G401 (cell line): ENCODE measurements around the gene KLF7. TPM values are rescaled to one million over a fixed set of nuclear protein-coding genes. Genes with fewer than 3 reads are reported as not detected.
"Not testable (repeated sequence)": the region's sequence is repeated elsewhere in the genome, so short reads cannot be mapped to it uniquely, and the experiment has no call there.

Source experiments
- DNase-seq: peaks from one replicate; pipeline ENCODE4 v3.0.0-alpha.2; 2015; ENCODE audit warnings: low spot score
- in situ Hi-C: cut with HindIII; loops from 2 replicates; pipeline ENCODE4 v1.10.0; 2016; ENCODE audit warnings: low sequenced_read_pairs, mixed read lengths
- total RNA-seq: library from RNA; depleted of rRNA; stranded (reverse); fragments of >200 nt; shearing (Covaris generic); gene quantifications from 2 replicates; pipeline ENCODE4 v1.2.3, GENCODE V29; 2014; rRNA removed

KLF7 gene
- total RNA-seq, 1 experiment from 2014 or later, result 1.2 TPM

- in situ Hi-C loops, result no loop called here
- no peak for DNase-seq
These were observed 121.1 kb downstream of the KLF7 start for GRCh38 chr2:207044379-207045362.

DNA sequence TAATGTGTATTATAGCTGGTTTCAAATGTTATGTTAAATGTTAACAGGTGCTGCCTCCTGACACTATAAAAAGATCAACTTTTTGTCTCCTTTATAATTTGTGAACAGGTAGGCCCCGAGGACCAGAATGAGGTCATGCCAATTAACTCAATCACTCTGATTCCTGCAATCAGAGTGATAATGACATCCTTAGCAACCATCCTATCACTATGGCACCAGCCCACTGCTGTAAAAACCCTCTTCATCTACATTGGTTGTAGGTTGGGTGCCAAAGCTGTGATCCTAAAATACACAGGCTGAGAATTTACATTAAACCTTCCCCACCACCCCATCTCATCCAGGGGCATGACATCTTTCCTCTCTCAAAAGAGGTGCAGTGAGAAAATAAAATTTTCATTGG is 122.9 kb downstream of the KLF7 start:
- in situ Hi-C loops, result no loop called here
- no peak for DNase-seq

DNA sequence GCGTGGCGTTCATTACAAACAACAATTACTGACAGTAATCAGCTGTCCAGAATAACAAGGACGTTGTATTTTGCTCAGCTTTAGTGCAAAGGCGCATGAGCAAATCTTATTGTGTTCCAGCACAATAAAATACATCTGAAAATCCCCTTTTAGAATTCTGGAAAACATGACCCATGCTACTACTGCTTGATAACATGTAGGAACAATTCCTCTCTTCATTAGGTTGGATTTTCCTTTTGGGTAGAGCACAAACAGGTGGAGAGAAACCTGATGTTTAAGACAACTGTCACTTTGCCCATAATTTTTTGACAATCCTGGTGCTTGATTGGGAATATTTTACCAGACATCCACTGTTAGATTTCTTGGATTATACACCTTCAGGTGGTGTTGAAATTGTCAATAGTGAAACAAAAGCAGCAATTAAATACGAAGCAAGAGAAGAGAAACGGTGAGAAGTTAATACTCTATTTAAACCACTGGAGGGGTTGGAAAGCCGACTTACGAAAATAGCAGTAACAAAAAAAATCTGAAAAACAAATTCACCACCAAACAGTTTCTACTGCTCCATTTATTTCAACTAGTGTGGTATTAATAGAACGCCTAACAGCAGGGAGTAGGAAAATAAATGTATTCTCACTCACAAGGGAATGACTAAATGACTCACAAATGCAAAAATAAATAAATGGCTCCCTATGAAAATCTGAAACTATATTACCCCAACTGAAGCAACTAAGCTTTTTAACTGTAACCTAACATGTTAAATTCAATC is 123.8 kb downstream of the KLF7 start:
- peak; percentile 15 for DNase-seq

DNA sequence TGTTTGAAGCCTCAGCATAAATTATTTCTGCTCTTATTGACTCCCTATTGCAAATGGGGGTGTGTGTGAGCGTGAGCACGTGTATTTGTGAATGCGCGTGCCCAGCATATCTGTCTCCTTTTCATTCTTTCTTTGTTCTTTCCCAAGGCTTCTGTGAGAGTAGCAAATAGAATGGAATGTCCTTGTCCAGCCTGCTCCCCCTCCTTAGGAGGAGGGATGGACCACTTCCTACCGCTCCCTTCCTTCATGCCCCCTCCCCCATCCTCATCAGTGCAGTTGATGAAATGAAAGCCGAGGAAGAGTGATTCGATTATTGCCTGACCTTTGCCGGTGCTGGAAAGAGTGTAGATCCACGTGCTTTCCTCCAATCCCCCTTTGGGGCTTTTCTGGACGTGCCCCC is 124.5 kb downstream of the KLF7 start:
- DNase-seq, result no peak
- in situ Hi-C loops, result no loop called here

More for the DNA sequence above, 123.8 kb downstream of the KLF7 start:
- in situ Hi-C loops, result no loop called here

DNA sequence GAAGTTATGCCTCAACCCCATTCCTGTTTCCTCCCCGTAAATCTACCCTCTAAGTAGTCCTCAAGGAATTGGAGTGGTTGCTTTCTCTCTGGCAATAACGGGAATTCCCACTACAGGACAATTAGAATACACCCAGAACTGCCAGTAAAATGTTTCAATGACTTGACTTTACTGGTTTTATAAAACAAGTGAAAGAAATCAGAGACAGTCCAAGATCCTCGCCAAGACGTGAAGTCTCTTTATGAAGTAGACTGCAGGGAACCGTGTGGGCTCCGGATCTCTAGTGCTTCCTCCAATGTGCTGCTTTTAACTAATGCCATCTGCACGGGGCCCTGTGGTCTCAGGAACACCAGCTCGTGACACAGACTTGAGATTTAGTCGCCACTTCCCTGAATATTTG is 125.1 kb downstream of the KLF7 start:
- DNase-seq, result no peak
- in situ Hi-C loops, result no loop called here

DNA sequence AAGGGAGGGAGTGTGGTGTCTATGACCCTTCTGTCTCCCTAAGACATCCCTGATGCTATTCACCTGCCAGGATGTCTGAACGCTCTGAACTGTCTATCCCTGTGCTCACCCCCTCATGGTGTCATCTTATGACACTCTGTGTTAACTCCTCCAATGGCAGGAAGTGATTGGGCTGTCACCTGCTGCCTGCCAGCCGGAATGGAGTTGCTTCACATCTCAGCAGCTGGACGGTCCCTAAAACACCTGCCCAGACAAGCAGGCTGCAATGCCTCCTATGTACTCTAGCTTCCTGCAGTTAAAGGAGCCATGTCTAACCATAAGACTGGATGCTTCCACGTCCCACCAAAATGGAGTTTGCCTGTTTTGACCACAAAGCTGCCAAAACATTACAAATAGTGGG is 126.5 kb downstream of the KLF7 start:
- in situ Hi-C loops, result no loop called here
- no peak for DNase-seq

DNA sequence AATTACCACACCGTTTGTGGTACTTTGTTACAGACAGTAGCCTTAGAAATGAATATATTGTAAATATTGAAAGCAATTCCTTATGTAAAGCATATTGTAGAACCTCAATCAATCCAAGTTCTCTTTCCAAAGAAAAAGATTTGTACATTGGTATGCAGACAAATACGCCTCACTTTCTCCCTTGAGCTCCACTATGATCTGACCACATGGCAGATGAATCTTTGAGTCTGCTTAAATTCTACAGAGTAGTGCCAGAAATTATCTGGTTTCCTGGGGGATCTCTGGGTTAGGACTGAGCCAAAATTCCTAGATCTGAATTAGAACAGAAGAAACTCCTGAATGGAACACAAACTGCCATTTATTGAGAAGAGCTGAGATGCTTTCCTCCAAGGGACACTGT is 127.4 kb downstream of the KLF7 start:
- in situ Hi-C loops, result no loop called here
- no peak for DNase-seq

DNA sequence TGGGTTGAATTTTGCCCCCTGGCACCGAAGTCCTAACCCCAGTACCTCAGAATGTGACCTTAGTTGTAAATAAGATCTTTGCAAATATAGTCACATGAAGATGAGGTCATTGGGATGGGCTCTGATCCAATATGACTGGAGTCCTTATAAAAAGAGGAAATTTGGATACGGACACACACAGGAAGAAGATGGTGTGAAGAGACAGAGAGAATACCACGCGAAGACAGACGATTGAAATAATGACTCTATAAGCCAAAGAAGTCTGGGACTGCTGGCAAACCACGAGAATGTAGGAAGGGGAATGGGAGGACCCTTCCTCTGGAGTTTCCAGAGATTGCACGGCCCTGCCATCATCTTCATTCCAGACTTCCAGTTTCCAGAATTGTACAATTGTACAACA is 127.9 kb downstream of the KLF7 start:
- no peak for DNase-seq
- in situ Hi-C loops, result no loop called here

- DNase-seq, in situ Hi-C loops: not testable (repeated sequence)
These were observed 128.7 kb downstream of the KLF7 start for GRCh38 chr2:207037023-207037422.

DNA sequence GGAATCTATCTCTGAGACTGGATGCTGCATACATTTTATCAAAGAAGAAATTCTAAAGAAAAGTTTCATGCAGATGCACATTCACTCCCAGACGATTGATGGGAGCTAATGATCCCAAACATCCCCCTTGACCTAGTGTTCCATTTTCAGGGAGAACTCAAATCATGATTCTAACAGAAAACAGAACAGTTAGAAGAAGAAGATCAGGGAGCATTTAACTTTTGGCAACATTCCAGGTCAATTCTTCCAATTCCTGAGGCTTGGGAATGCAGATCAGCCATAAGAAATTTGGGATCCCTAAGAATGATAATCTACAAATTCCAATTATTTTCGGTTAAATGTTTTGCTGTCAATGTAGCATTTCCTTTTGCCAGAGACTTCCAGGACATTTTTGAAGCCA is 129.9 kb downstream of the KLF7 start:
- no peak for DNase-seq
- in situ Hi-C loops, result no loop called here

DNA sequence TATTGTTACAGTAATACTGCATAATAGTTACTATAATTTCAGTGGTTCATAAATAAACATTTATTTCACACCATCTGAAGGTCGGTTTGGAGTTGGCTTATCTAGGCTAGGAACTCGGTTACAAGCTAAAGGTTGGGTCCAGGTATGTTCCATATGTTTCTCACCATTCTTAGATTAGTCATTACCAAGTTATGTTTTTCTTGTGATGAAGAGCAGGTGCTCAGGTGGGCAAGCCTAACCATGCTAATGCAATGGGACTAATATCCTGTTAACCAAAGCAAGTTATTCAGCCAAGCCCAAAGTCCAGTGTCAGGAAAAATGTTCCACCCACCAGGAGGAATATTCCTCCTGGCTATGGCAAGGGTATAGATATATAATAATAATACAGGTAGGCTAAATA is 133.3 kb downstream of the KLF7 start:
- in situ Hi-C loops, result no loop called here

More for the DNA sequence above, 133.3 kb downstream of the KLF7 start:
- no peak for DNase-seq

Other genes starting within 250 kb of the KLF7 start
- gene CPO, start 226.4 kb downstream of the KLF7 start, total RNA-seq, result 0.62 TPM in 1 of 2 replicates, not detected in the other